Memory B cell (primary cell): Measurements from ENCODE around the gene EPS8L3.
"Not testable (repeated sequence)": the region's sequence is repeated elsewhere in the genome, so short reads cannot be mapped to it uniquely, and the experiment has no call there.

Experiments
- ATAC-seq: fragments of 150-1000 bp; cut with Tn5 transposase; 2 replicates; pipeline ENCODE4 v1.10.0; 2021; ENCODE audit warnings: low read depth, mild to moderate bottlenecking, moderate library complexity
- DNase-seq, 2 donors: peaks; one replicate each; pipeline ENCODE4 v3.0.0; 2022; ENCODE audit warnings: low spot score in 2 of 2
- H3K27ac Mint-ChIP-seq: one replicate; pipeline ENCODE4 v1.8.0; 2022; ENCODE audit warnings: mild to moderate bottlenecking, moderate library complexity, mixed read lengths
- H3K27me3 Mint-ChIP-seq: one replicate; pipeline ENCODE4 v1.8.0; 2022; ENCODE audit warnings: mixed read lengths
- H3K36me3 Mint-ChIP-seq: one replicate; pipeline ENCODE4 v1.8.0; 2022; ENCODE audit warnings: mild to moderate bottlenecking, mixed read lengths
- H3K4me1 Mint-ChIP-seq: one replicate; pipeline ENCODE4 v1.8.0; 2022; ENCODE audit warnings: mixed read lengths
- H3K4me3 Mint-ChIP-seq: one replicate; pipeline ENCODE4 v1.8.0; 2022; ENCODE audit warnings: mild to moderate bottlenecking, moderate library complexity, mixed read lengths
- H3K9me3 Mint-ChIP-seq: one replicate; pipeline ENCODE4 v1.8.0; 2022; ENCODE audit warnings: mixed read lengths

EPS8L3 gene

GRCh38 chr1:109800291-109800690, 36.6 kb upstream of the EPS8L3 start:
- Mint-ChIP-seq H3K27ac (no peak overlapping the region), H3K4me3 (no peak overlapping the region), H3K9me3 (no peaks in the 10 kb centered on the region), H3K4me1 (no peaks in the 10 kb centered on the region), H3K36me3 (no peaks in the 10 kb centered on the region), H3K27me3 (peaks cover 7% of the 10 kb centered on the region)
- DNase-seq, result no peak
- ATAC-seq, result no peak

GRCh38 chr1:109799445-109799844, 35.7 kb upstream of the EPS8L3 start:
- H3K27me3 Mint-ChIP-seq, result peaks cover 7% of the 10 kb centered on the region
- H3K4me1 Mint-ChIP-seq, result no peaks in the 10 kb centered on the region
- H3K9me3 Mint-ChIP-seq, result no peaks in the 10 kb centered on the region
- H3K27ac Mint-ChIP-seq, result no peak overlapping the region
- DNase-seq (no peak), ATAC-seq (no peak)
- H3K4me3 Mint-ChIP-seq, result no peak overlapping the region
- no peaks in the 10 kb centered on the region for H3K36me3 Mint-ChIP-seq

DNA sequence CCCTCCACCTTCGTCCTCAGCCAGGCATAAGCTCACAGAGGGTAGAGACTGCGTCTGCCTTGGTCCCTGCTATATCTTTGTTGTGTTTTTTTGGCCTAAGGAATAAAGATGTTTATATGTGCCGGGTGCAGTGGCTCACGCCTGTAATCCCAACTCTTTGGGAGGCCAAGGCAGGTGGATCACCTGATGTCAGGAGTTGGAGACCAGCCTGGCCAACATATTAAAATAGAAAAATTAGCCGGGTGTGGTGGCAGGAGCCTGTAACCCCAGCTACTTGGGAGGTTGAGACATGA, 33.5 kb upstream of the EPS8L3 start:
- H3K4me3 Mint-ChIP-seq, H3K27ac Mint-ChIP-seq, ATAC-seq, H3K27me3 Mint-ChIP-seq, DNase-seq, H3K36me3 Mint-ChIP-seq, H3K4me1 Mint-ChIP-seq, H3K9me3 Mint-ChIP-seq: not testable (repeated sequence)

DNA sequence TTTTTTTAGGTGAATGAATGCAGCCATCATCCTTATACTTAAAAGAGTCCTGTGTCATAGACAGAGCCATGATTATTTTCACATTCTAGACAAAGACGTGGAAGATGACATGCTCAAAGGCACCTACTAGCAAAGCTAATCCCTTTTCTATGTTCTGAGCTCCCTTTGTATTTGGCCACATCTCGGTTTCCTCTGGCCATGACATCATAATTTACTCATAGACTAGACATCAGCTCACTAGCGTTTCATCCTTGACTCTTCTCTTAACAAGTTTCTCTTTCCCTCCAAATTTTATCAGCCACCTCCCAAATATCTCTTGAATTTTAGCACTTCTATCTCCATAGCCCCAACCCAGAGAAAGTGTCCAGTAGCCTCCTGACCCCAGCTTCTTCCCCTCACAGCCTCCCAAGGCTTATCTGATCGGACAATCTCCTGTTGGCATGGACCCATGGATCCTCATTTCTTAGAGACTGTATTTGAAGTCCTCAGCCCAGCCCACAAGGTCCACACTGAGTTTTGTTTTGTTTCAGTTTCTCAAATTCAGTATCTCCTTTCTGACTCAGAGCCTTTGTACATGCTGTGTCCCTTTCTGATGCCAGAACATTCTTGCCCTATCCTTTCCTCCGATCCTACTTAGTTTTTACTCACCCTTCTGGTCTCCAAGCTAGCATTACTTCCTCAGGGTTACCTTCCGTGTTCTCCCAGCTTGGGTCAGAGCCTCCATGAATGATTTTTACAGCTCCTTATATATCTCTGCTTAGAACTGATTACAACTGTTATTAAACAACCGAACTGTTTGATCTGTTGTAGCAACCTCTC, 33.0 kb upstream of the EPS8L3 start:
- Mint-ChIP-seq H3K27me3 (peaks cover 7% of the 10 kb centered on the region), H3K4me3 (no peak overlapping the region), H3K9me3 (no peaks in the 10 kb centered on the region), H3K36me3 (no peaks in the 10 kb centered on the region), H3K4me1 (no peaks in the 10 kb centered on the region), H3K27ac (no peak overlapping the region)
- no peak for ATAC-seq
- DNase-seq, result no peak

GRCh38 chr1:109794319-109795132, 30.8 kb upstream of the EPS8L3 start:
- ATAC-seq, result no peak

DNA sequence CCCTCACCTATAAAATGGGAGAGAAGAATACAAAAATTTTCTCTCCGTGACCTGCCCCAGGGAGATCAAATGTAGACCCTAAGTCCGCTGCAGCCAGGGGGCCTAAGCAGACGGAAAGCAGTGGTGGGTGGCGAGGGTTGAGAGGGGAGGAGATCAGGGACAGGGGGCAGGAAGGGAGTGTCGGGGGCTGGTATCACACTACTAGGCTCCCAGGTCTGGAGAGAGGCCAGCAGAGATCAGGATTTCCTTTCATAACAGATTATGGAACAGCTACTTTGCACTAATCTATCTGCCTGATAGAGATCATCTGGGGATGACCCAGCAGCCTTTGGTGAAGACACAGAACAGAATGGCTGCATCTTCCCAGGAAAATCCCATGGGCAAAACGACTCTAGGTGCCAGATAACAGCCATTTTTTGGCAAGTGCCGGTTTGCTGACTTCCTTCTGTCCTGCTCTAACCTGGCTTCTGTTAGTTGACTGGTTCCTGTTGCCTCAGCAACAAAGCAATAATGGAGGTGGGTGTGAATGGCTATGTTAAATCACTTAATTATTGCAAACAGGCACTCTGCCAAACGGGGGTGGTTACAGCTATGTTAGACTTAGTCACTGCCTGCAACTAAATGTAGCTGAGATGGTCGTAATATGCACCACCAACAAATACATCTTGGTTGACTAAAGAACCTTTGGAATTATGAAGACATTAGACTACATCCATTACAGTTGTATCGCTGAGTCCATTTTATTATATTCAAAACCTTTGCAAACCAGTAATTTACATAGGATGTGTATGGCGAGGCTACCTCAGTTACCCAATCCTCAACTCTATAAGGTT, 30.0 kb upstream of the EPS8L3 start:
- ATAC-seq (no peak), DNase-seq (no peak)

More at GRCh38 chr1:109794319-109795132, 30.8 kb upstream of the EPS8L3 start:
- Mint-ChIP-seq H3K9me3 (no peaks in the 10 kb centered on the region), H3K4me1 (no peaks in the 10 kb centered on the region), H3K4me3 (no peak overlapping the region), H3K36me3 (no peaks in the 10 kb centered on the region), H3K27me3 (peaks cover 8% of the 10 kb centered on the region), H3K27ac (no peak overlapping the region)
- DNase-seq, result no peak

DNA sequence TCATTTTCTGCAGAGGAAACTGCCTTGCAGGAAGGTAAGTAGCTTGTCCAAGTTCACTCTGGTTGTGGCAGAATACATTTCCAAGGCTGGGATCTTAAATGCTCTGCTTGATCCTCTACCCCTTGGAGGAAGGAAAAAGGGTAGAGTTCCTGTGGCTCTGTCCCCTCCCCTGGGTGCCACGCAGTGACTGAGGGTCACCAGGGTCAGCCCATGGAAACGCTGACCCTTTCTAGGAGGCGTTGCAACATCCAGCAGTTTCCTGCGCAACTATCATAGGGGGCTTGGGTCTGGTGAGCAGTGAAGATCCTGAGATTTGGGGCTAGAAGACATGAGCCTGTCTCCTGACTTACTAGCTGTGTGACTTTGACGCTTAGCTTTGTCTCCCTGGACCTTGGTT, 29.4 kb upstream of the EPS8L3 start:
- H3K9me3 Mint-ChIP-seq, result no peaks in the 10 kb centered on the region
- H3K4me1 Mint-ChIP-seq, result peaks cover 3% of the 10 kb centered on the region
- H3K36me3 Mint-ChIP-seq, result no peaks in the 10 kb centered on the region
- no peak overlapping the region for H3K27ac Mint-ChIP-seq
- H3K27me3 Mint-ChIP-seq, result peaks cover 8% of the 10 kb centered on the region
- DNase-seq (no peak), ATAC-seq (no peak)
- no peak overlapping the region for H3K4me3 Mint-ChIP-seq

More for the DNA sequence above, 30.0 kb upstream of the EPS8L3 start:
- Mint-ChIP-seq H3K27me3 (peaks cover 8% of the 10 kb centered on the region), H3K4me1 (peaks cover 3% of the 10 kb centered on the region), H3K27ac (no peak overlapping the region), H3K36me3 (no peaks in the 10 kb centered on the region), H3K9me3 (no peaks in the 10 kb centered on the region), H3K4me3 (no peak overlapping the region)

DNA sequence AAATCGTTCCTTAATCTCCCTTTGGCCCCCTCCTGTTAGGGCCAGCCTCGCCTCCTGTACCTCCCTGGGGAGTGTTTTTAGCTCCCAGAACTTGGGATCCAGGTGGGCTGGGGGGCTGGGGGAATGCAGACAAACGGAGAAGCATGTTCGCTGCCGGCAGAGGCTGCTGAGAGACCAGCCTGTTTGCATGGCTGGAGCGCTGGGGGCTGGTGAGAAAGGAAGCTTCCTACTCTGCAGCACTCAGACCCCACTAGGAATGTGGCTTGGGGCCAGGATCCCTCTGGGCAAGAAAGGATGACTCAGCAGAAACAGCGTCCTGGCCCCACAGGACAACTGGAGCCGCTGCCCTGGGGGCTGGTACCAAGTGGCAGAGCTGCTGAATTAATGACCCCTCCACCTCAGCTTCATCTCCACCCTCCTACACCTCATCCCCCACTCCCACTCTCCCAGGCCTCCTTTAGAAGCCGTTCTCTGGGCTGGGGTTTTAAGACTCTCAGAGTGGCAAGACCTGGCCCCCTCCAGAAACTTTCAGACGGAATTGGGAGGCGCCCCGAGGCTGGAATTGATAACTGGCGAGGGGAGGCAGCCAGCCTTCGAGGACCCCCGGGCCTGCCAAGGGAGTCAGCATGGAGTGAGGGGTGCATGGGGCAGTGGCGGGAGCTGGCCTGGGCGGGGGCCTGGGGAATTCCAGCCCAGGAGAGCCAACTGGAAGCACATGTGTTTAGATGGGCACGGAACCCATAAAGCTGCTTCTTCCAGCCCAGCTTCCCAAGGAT, 28.5 kb upstream of the EPS8L3 start:
- H3K27ac Mint-ChIP-seq, result no peak overlapping the region
- no peak overlapping the region for H3K4me3 Mint-ChIP-seq

GRCh38 chr1:109791495-109792043, 27.8 kb upstream of the EPS8L3 start:
- Mint-ChIP-seq H3K27me3 (peaks cover 3% of the 10 kb centered on the region), H3K9me3 (no peaks in the 10 kb centered on the region), H3K36me3 (no peaks in the 10 kb centered on the region), H3K27ac (no peak overlapping the region), H3K4me3 (no peak overlapping the region), H3K4me1 (peaks cover 3% of the 10 kb centered on the region)
- DNase-seq, result no peak
- ATAC-seq, result no peak

More for the DNA sequence above, 28.5 kb upstream of the EPS8L3 start:
- H3K36me3 Mint-ChIP-seq, result no peaks in the 10 kb centered on the region
- peaks cover 8% of the 10 kb centered on the region for H3K27me3 Mint-ChIP-seq
- DNase-seq (no peak), ATAC-seq (no peak)
- H3K9me3 Mint-ChIP-seq, result no peaks in the 10 kb centered on the region
- peaks cover 3% of the 10 kb centered on the region for H3K4me1 Mint-ChIP-seq

GRCh38 chr1:109790735-109791494, 27.2 kb upstream of the EPS8L3 start:
- Mint-ChIP-seq H3K27me3 (peaks cover 2% of the 10 kb centered on the region), H3K4me3 (no peak overlapping the region), H3K27ac (no peak overlapping the region), H3K36me3 (no peaks in the 10 kb centered on the region), H3K9me3 (no peaks in the 10 kb centered on the region), H3K4me1 (peaks cover 3% of the 10 kb centered on the region)
- DNase-seq, result no peak
- ATAC-seq, result peak; percentile 71

GRCh38 chr1:109790329-109790728, 26.6 kb upstream of the EPS8L3 start:
- H3K27me3 Mint-ChIP-seq, result peaks cover 2% of the 10 kb centered on the region
- H3K4me1 Mint-ChIP-seq, result peaks cover 3% of the 10 kb centered on the region
- no peak overlapping the region for H3K27ac Mint-ChIP-seq
- no peaks in the 10 kb centered on the region for H3K36me3 Mint-ChIP-seq
- no peak for DNase-seq
- H3K4me3 Mint-ChIP-seq, result no peak overlapping the region
- H3K9me3 Mint-ChIP-seq, result no peaks in the 10 kb centered on the region
- no peak for ATAC-seq

- ATAC-seq, result no peak
- DNase-seq, result no peak
- Mint-ChIP-seq H3K27me3 (peaks cover 2% of the 10 kb centered on the region), H3K36me3 (no peaks in the 10 kb centered on the region), H3K4me3 (no peak overlapping the region), H3K9me3 (no peaks in the 10 kb centered on the region), H3K4me1 (peaks cover 3% of the 10 kb centered on the region), H3K27ac (no peak overlapping the region)
Observed at GRCh38 chr1:109789551-109790180, 25.9 kb upstream of the EPS8L3 start.
